H1 (cell line): ENCODE measurements around the gene MRPL28. TPM values are rescaled to one million over a fixed set of nuclear protein-coding genes. Genes with fewer than 3 reads are reported as not detected.

Experiments used
- ATF2 ChIP-seq: IDR thresholded peaks from 2 replicates; pipeline ENCODE4 v1.6.1; 2012; ENCODE audit warnings: low read length, inconsistent platforms
- BRCA1 ChIP-seq: IDR thresholded peaks from 2 replicates; pipeline ENCODE4 v1.6.1; 2012; ENCODE audit warnings: low read depth, low read length, improper control_type of control experiment
- CTCF ChIP-seq, 3 experiments: IDR thresholded peaks; 1 replicate in 2 of 3; 2 replicates in 1 of 3; pipeline versions ENCODE4 v1.5.1 to v1.6.1; 2011; ENCODE audit warnings: low read length in 3 of 3, mild to moderate bottlenecking in 3 of 3, inconsistent platforms in 2 of 3, low read depth in 1 of 3, moderate library complexity in 1 of 3; ENCODE audit not compliant: insufficient read depth in 1 of 3; ENCODE audit errors: control extremely low read depth in 1 of 3
- RAD21 ChIP-seq, 2 experiments: IDR thresholded peaks in 1 of 2; conservative IDR thresholded peaks in 1 of 2; 2 replicates each; pipeline ENCODE4 v1.6.1; 2011; ENCODE audit warnings: low read depth in 2 of 2, low read length in 2 of 2, improper control_type of control experiment in 1 of 2, inconsistent platforms in 1 of 2, mild to moderate bottlenecking in 1 of 2, moderate library complexity in 1 of 2
- polyA plus RNA-seq, 7 experiments: library from polyadenylated mRNA; depleted of rRNA in 3 of 7; stranded (reverse) in 5 of 7; unstranded in 2 of 7; fragments of >200 nt in 5 of 7; fragments of 200-250 nt in 2 of 7; gene quantifications; 1 replicate in 5 of 7; 2 replicates in 1 of 7; 4 replicates in 1 of 7; pipeline versions ENCODE4 v1.2.1 to v1.2.3, GENCODE V29; 2011 to 2013; ENCODE audit warnings: missing spikeins in 2 of 7, mixed read lengths in 2 of 7
- total RNA-seq: library from RNA; stranded (reverse); fragmentation: NEBNext Ultra II Directional; extraction: Animal tissue kit (Norgen Biotek cat#: 25700); gene quantifications from 2 replicates; pipeline ENCODE4 v1.2.1, GENCODE V29; 2021
- TF ChIP-seq, protein P1 (sequence below): IDR thresholded peaks from 2 replicates; pipeline ENCODE4 v1.6.1; 2012; ENCODE audit warnings: inconsistent platforms

The MRPL28 gene
- total and polyA plus RNA-seq, 2 of the 8 experiments (the other 6 are each of a cell fraction or from before 2014, with no cell fraction given): 88.9 to 188 TPM

DNA sequence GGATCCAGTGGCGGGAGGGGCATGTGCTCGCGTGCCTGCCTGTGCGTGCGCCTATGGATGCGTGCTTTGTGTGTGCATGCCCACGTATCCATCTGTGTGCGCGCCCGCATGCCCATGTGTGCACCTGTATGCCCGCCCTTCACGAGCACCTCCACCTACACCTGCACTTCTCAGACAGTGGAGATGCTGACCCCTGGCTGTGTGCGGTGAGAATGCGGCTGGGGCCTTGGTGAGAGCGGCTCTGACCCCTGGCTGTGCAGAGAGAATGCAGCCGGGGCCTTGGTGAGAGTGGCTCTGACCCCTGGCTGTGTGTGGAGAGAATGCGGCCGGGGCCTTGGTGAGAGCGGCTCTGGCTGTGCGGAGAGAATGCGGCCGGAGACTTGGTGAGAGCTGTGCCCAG lies 51.7 kb downstream of the MRPL28 start (continued):
- TF ChIP-seq CTCF (IDR thresholded peaks at IDR 0.05; ENCODE audit: control extremely low read depth in 1 of 3, insufficient read depth in 1 of 3, low read depth in 1 of 3, low read length in 3 of 3): peak; percentile 87 to 93 (median 89)
- no peak for TF ChIP-seq ATF2
- TF ChIP-seq, protein P1, sequence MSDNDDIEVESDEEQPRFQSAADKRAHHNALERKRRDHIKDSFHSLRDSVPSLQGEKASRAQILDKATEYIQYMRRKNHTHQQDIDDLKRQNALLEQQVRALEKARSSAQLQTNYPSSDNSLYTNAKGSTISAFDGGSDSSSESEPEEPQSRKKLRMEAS: no peak
- TF ChIP-seq BRCA1: no peak
- peak; percentile 64 to 74 for TF ChIP-seq RAD21 (IDR thresholded peaks at IDR 0.05 in 1 of 2, conservative IDR thresholded peaks at IDR 0.05 in 1 of 2; ENCODE audit: low read depth in 2 of 2, low read length in 2 of 2)
